Ovary (tissue), 9 donors: Measurements from ENCODE around the gene TNRC6C. TPM values are rescaled to one million over a fixed set of nuclear protein-coding genes. Genes with fewer than 3 reads are reported as not detected.

Experiments
- DNase-seq, 5 donors: peaks; one replicate each; pipeline ENCODE4 v3.0.0-alpha.2; 2019 to 2020
- H3K27ac ChIP-seq, 2 donors: fragments of 200-600 bp; one replicate each; pipeline versions ENCODE4 v1.5.1 to v1.8.0; 2019 to 2022
- H3K27me3 ChIP-seq: fragments of 200-600 bp; one replicate; pipeline ENCODE4 v1.8.0; 2022
- H3K36me3 ChIP-seq: fragments of 200-600 bp; sonication (generic); one replicate; pipeline ENCODE4 v1.5.1; 2019
- H3K4me1 ChIP-seq: one replicate; pipeline ENCODE4 v1.8.1; 2013; ENCODE audit warnings: mild to moderate bottlenecking, moderate library complexity; ENCODE audit not compliant: insufficient read depth
- H3K4me3 ChIP-seq: fragments of 200-600 bp; sonication (generic); one replicate; pipeline ENCODE4 v1.5.1; 2017
- H3K9me3 ChIP-seq, 2 donors: fragments of 200-600 bp in 1 of 2; sonication (generic) in 1 of 2; one replicate each; pipeline versions ENCODE4 v1.5.1 to v1.8.1; 2013 to 2019; ENCODE audit warnings: mild to moderate bottlenecking in 1 of 2, moderate library complexity in 1 of 2
- EP300 ChIP-seq: sonication (generic); formaldehyde crosslinking; IDR thresholded peaks from one replicate; pipeline ENCODE4 v1.6.1; 2017; ENCODE audit warnings: antibody characterized with exemption
- POLR2A ChIP-seq: fragments of 450-650 bp; IDR thresholded peaks from one replicate; pipeline ENCODE4 v1.6.1; 2017; ENCODE audit warnings: antibody characterized with exemption, mild to moderate bottlenecking, moderate library complexity
- WGBS, 3 donors: extraction: QIAGEN DNeasy Blood & Tissue Kit in 1 of 3; methylation state at CpG; one replicate each; pipeline versions ENCODE4 v1.1.5 to v1.1.7; 2013 to 2017; 5-methylcytosine and 5-hydroxymethylcytosine counted together
- intact Hi-C, 4 donors: fragments of 100-400 bp; cut with DNase I; formaldehyde crosslinking; loops; one replicate each; pipeline versions ENCODE4 v1.11.0 to v1.15.1; 2022 to 2023
- polyA plus RNA-seq, 2 donors: library from polyadenylated mRNA; stranded (reverse); fragments of 200-250 nt in 1 of 2; fragments of 350-450 nt in 1 of 2; fragmentation: Illumina TruSeq in 1 of 2; extraction: RNeasy Lipid Tissue Mini Kit (QIAGEN cat#74804) in 1 of 2; gene quantifications; one replicate each; pipeline ENCODE4 v1.2.3, GENCODE V29; 2013 to 2014
- total RNA-seq, 7 donors: library from RNA; depleted of rRNA in 2 of 7; stranded (reverse); fragments of >200 nt in 2 of 7; fragmentation: NEBNext Ultra II Directional in 3 of 7; extraction: Animal tissue kit (Norgen Biotek cat#: 25700) in 3 of 7; gene quantifications; one replicate each; pipeline versions ENCODE4 v1.1.0 to v1.2.4, GENCODE V29; 2016 to 2023
- TF ChIP-seq, protein P1 (sequence below), 3 donors: fragments of 450-650 bp in 2 of 3; fragments of 200-600 bp in 1 of 3; IDR thresholded peaks; one replicate each; pipeline versions ENCODE4 v1.5.1 to v1.8.0; 2016 to 2022; ENCODE audit warnings: antibody characterized with exemption in 3 of 3, mild to moderate bottlenecking in 1 of 3
- donor health status: DM: no; HTN: no; CAD: no; lungs with moderate emphysema.
- donor health status: DM: no; HTN: no; CAD: no.
- donor health status: Bipolar disorder and iron deficiency.
- donor health status: DM: yes; HTN: yes; CAD: no.
- donor health status: DM: no; HTN: no; CAD: no.
- donor health status: DM: yes; HTN: yes; CAD: no.

TNRC6C gene
- total and polyA plus RNA-seq, 9 donors: 8.7 to 45.3 (median 32.5) TPM

DNA sequence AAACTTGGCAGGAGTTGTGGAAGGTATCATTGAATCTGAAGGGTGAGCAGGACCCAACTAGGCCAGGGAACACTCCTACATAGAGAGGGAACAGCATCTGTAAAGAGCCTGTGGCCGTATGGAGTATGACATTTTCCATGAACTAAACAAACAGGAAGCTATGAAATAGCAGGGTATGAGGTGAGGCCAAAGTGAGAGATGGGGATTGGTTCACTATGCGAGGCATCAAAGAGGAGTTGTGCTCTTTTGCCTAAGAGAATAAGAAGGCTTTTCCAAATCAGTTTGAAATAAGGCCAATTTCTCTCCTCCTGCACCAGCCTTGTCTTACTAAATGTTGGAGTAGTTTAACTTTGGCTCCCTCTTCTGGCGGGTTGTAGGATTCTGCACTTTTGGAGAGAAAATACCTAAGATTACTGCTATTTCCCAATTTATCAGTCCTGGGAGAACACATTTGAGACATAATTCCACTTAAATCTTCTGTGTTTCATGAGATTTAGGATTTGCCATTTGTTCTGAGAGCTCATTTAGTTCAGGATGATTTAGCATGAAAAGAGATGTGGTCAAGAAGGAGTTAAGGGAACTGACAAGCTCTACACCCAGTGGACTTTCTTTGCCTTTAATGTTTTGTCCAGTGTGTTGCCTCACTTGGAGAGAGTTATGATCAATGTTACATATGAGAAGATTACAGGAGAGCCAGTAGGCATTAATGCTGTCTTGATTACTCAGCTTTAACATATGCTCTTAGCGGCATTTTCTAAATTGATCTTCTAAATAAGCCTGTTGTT, 55.4 kb downstream of the TNRC6C start:
- Histone ChIP-seq H3K4me1 (no peaks in the 10 kb centered on the region), H3K27ac (no peak overlapping the region), H3K4me3 (no peak overlapping the region), H3K9me3 (no peaks in the 10 kb centered on the region), H3K36me3 (no peaks in the 10 kb centered on the region), H3K27me3 (no peaks in the 10 kb centered on the region)
- peak in 3 of 5 donors; percentile 15 to 64 (median 31) for DNase-seq
- WGBS, 3 donors: 37 to 47% (median 39%) methylated on average over 4 of the region's 4 CpGs
- intact Hi-C loops: loop anchor here in 2 of 4 donors (5.0 to 10.0 kb wide), 2 partner anchors 469 to 472 kb away; no protein-coding TSS in a partner anchor
- TF ChIP-seq POLR2A: no peak
- TF ChIP-seq, protein P1, sequence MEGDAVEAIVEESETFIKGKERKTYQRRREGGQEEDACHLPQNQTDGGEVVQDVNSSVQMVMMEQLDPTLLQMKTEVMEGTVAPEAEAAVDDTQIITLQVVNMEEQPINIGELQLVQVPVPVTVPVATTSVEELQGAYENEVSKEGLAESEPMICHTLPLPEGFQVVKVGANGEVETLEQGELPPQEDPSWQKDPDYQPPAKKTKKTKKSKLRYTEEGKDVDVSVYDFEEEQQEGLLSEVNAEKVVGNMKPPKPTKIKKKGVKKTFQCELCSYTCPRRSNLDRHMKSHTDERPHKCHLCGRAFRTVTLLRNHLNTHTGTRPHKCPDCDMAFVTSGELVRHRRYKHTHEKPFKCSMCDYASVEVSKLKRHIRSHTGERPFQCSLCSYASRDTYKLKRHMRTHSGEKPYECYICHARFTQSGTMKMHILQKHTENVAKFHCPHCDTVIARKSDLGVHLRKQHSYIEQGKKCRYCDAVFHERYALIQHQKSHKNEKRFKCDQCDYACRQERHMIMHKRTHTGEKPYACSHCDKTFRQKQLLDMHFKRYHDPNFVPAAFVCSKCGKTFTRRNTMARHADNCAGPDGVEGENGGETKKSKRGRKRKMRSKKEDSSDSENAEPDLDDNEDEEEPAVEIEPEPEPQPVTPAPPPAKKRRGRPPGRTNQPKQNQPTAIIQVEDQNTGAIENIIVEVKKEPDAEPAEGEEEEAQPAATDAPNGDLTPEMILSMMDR (IDR thresholded peaks at IDR 0.05): peak in 2 of 3 donors; percentile 63 to 69

DNA sequence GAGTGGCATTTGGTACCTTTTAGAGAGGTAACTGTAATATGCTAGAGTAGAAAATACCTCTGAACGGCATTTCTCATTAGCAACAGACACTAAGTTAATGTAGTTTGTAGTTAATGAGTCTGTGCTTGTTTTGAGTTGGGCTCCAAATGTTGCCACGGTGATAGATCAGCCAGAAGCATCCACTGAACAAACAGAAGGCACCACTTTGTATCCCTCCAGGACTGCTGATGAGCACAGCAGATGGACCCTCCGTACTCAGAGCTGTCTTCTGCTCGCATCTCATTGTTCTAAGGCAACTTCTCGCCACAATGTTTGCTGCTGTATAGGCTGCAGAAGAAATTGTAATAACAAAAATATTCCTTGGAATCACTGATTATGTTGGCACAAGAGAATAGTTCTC, 56.1 kb downstream of the TNRC6C start:
- no peaks in the 10 kb centered on the region for H3K27me3 ChIP-seq
- WGBS, 3 donors: 85 to 90% (median 85%) methylated on average over 5 of the region's 5 CpGs
- no peaks in the 10 kb centered on the region for H3K4me1 ChIP-seq
- no peak overlapping the region for H3K4me3 ChIP-seq
- intact Hi-C loops: loop anchor here in 3 of 4 donors (5.0 to 10.0 kb wide), 2 partner anchors 470 to 472 kb away; no protein-coding TSS in a partner anchor
- no peak for DNase-seq
- H3K27ac ChIP-seq: no peak overlapping the region
- H3K9me3 ChIP-seq: no peaks in the 10 kb centered on the region
- H3K36me3 ChIP-seq: no peaks in the 10 kb centered on the region
- TF ChIP-seq, protein P1 (IDR thresholded peaks at IDR 0.05): no peak
- TF ChIP-seq POLR2A (no peak), EP300 (no peak)

DNA sequence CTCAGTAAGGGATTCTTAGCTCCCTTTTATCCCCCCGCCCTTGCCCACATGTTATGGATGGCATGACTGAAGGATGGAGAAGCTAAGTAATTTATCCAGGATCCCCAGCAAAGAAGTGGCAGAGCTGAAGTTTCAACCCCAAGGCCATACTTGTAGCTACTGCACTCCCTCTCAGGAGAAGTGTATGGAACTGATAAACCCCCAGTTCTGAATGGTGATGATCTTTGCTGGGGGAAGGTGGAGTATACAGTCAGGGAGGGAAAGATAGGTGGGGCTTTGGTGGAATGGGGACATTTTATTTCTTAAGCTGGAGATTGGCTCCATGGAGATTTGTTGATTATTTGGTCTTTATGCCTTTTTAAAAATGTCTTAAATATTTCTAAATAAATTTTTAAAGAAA, 58.3 kb downstream of the TNRC6C start:
- no peak for TF ChIP-seq EP300
- TF ChIP-seq, protein P1 (IDR thresholded peaks at IDR 0.05): no peak
- TF ChIP-seq POLR2A: no peak

DNA sequence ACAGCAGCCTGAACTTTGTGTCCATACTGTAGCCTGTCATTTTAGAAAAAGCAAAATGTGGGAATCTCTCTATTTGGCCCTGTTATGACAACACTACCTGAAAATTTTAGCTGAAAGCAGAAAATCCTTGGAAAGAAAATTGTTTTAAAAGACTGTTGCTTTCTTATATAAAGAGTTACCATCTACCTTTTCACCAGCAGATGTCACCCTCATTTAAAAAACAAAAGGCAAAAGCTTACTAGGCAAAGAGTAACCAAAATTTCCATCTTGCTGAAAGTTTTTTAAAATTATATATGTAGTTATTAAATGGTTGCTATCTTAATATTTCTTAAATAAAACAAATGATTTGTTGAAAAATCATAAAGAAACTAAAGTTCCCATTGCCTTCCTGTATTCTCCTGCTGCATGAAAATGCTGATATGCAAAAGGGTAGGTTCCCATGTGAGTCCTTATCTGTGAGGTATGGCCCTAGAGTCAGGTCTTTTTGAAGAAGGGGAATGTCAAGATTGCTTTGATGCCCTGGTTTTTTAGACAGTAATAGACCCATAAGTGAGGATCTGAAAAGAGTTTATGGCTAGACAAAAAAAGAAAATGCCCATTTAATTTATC, 61.0 kb downstream of the TNRC6C start:
- no peaks in the 10 kb centered on the region for H3K36me3 ChIP-seq
- H3K9me3 ChIP-seq: no peaks in the 10 kb centered on the region
- no peak for DNase-seq
- no peak overlapping the region for H3K4me3 ChIP-seq
- no peak for TF ChIP-seq EP300
- TF ChIP-seq, protein P1 (IDR thresholded peaks at IDR 0.05): peak in 2 of 3 donors; percentile 16 to 29
- H3K4me1 ChIP-seq: no peaks in the 10 kb centered on the region
- no peaks in the 10 kb centered on the region for H3K27me3 ChIP-seq
- intact Hi-C loops: loop anchor here in 2 of 4 donors (5.0 to 10.0 kb wide), 2 partner anchors 475 to 477 kb away; no protein-coding TSS in a partner anchor
- H3K27ac ChIP-seq: no peak overlapping the region

More for the DNA sequence above, 58.3 kb downstream of the TNRC6C start:
- Histone ChIP-seq H3K4me3 (no peak overlapping the region), H3K4me1 (no peaks in the 10 kb centered on the region), H3K27ac (no peak overlapping the region), H3K36me3 (no peaks in the 10 kb centered on the region), H3K27me3 (no peaks in the 10 kb centered on the region), H3K9me3 (no peaks in the 10 kb centered on the region)
- intact Hi-C loops: loop anchor here in 2 of 4 donors (5.0 to 10.0 kb wide), 2 partner anchors 472 to 475 kb away; no protein-coding TSS in a partner anchor
- WGBS, 3 donors: 90 to 97% (median 97%) methylated on average over 1 of the region's 1 CpG
- no peak for DNase-seq
